PC-9 (cell line): ENCODE measurements around the gene DNAJC12. TPM values are rescaled to one million over a fixed set of nuclear protein-coding genes. Genes with fewer than 3 reads are reported as not detected.
"Not testable (repeated sequence)": the region's sequence is repeated elsewhere in the genome, so short reads cannot be mapped to it uniquely, and the experiment has no call there.

ENCODE experiments used
- BruUV-seq: library from RNA; stranded (reverse); fragments of 400-500 nt; replicated peaks from 2 replicates; lab custom pipeline; 2021; lab: Mats Ljungman, UMichigan
- CTCF ChIA-PET: fragments of 300-600 bp; sonication (Branson Sonifier 250); formaldehyde crosslinking; loops from one replicate; lab custom pipeline; 2022; ENCODE audit warnings: antibody characterized with exemption; lab: Charles Lee
- POLR2A ChIA-PET: fragments of 300-600 bp; sonication (Branson Sonifier 250); formaldehyde crosslinking; loops from one replicate; lab custom pipeline; 2022; ENCODE audit warnings: antibody characterized with exemption; ENCODE audit not compliant: unreplicated experiment; lab: Charles Lee
- DNase-seq, 2 experiments: peaks; one replicate each; pipeline versions ENCODE4 v3.0.0 to v3.0.0-alpha.2; 2015 to 2022; ENCODE audit warnings: mixed read lengths in 1 of 2
- H2AFZ ChIP-seq: fragments of 200-600 bp; sonication (generic); 2 replicates; pipeline ENCODE4 v1.8.1; 2017; ENCODE audit warnings: antibody characterized with exemption
- H3F3A ChIP-seq: fragments of 200-600 bp; sonication (generic); 2 replicates; pipeline ENCODE4 v1.8.1; 2017; ENCODE audit warnings: antibody characterized with exemption, mild to moderate bottlenecking, low read depth; ENCODE audit not compliant: insufficient read depth
- H3K27ac ChIP-seq: fragments of 200-600 bp; sonication (generic); 2 replicates; pipeline ENCODE4 v1.6.1; 2016; ENCODE audit warnings: mixed run types
- H3K27me3 ChIP-seq: fragments of 200-600 bp; sonication (generic); 2 replicates; pipeline ENCODE4 v1.6.1; 2016; ENCODE audit warnings: low read depth, mixed run types; ENCODE audit not compliant: insufficient read depth
- H3K36me3 ChIP-seq: fragments of 200-600 bp; sonication (generic); 2 replicates; pipeline ENCODE4 v1.6.1; 2016; ENCODE audit warnings: low read depth, mixed run types
- H3K4me1 ChIP-seq: fragments of 200-600 bp; sonication (generic); replicated peaks from 2 replicates; pipeline ENCODE4 v1.6.1; 2016; ENCODE audit warnings: mixed run types; ENCODE audit not compliant: insufficient read depth
- H3K4me2 ChIP-seq: fragments of 200-600 bp; sonication (generic); 2 replicates; pipeline ENCODE4 v1.6.1; 2017; ENCODE audit warnings: mixed run types
- H3K4me3 ChIP-seq: fragments of 200-600 bp; sonication (generic); 2 replicates; pipeline ENCODE4 v1.6.1; 2016; ENCODE audit warnings: mixed run types
- H3K79me2 ChIP-seq: fragments of 200-600 bp; sonication (generic); 2 replicates; pipeline ENCODE4 v1.6.1; 2017; ENCODE audit warnings: low read depth, mixed run types
- H3K9me2 ChIP-seq: fragments of 200-600 bp; sonication (generic); 2 replicates; pipeline ENCODE4 v1.8.1; 2017; ENCODE audit warnings: mild to moderate bottlenecking; ENCODE audit not compliant: insufficient read depth
- H3K9me3 ChIP-seq: fragments of 200-600 bp; sonication (generic); 2 replicates; pipeline ENCODE4 v1.8.1; 2016; ENCODE audit warnings: low read depth; ENCODE audit not compliant: insufficient read depth
- H4K20me1 ChIP-seq: fragments of 200-600 bp; sonication (generic); 2 replicates; pipeline ENCODE4 v1.8.1; 2017; ENCODE audit not compliant: insufficient read depth
- EZH2 ChIP-seq: fragments of 200-600 bp; sonication (generic); IDR thresholded peaks from 2 replicates; pipeline ENCODE4 v1.8.0; 2017; ENCODE audit warnings: antibody characterized with exemption, low read depth
- intact Hi-C: fragments of 100-400 bp; cut with micrococcal nuclease; formaldehyde crosslinking; loops from one replicate; pipeline ENCODE4 v1.10.0; 2022; ENCODE audit not compliant: unreplicated experiment
- total RNA-seq: library from RNA; stranded (reverse); gene quantifications from 2 replicates; pipeline ENCODE4 v1.2.3, GENCODE V29; 2021
- TF ChIP-seq, protein P1 (sequence below): fragments of 200-600 bp; sonication (generic); conservative IDR thresholded peaks from 2 replicates; pipeline ENCODE4 v1.6.1; 2017; ENCODE audit warnings: mixed run types, antibody characterized with exemption, mild to moderate bottlenecking, moderate library complexity

DNAJC12 gene
- total RNA-seq, 1 experiment from 2014 or later = 0.33 TPM

- CTCF ChIA-PET = no interaction called here
- Histone ChIP-seq H3K27ac (no peak overlapping the region), H2AFZ (no peak overlapping the region)
These were observed 1.5 kb downstream of the DNAJC12 start for GRCh38 chr10:67836488-67836887.

DNA sequence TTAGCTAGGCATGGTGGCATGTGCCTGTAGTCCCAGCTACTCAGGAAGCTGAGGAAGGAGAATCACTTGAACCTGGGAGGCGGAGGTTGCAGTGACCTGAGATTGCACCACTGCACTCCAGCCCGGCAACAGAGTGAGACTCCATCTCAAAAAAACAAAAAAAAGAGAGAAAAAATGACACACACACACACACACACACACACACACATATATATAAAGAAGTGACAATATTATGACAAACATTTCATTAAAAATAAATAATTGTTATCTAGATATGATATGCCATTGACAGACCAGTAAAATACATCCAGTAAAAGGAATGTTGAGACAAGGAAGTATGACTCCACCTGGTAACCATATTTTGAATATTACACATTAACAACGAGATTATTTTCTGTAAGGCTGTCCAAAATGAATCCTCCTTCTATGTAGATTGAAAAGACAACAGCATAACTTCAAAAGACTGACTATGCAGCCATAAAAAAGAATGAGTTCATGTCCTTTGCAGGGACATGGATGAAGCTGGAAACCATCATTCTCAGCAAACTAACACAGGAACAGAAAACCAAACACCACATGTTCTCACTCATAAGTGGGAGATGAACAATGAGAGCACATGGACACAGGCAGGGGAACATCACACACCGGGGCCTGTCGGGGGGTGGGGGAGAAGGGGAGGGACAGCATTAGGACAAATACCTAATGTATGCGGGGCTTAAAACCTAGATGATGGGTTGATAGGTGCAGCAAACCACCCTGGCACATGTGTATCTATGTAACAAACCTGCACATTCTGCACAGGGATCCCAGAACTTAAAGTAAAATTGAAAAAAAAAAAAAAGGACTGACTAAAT, 2.2 kb downstream of the DNAJC12 start:
- intact Hi-C loops = not testable (repeated sequence)

More at GRCh38 chr10:67836488-67836887, 1.5 kb downstream of the DNAJC12 start:
- TF ChIP-seq, protein P1, sequence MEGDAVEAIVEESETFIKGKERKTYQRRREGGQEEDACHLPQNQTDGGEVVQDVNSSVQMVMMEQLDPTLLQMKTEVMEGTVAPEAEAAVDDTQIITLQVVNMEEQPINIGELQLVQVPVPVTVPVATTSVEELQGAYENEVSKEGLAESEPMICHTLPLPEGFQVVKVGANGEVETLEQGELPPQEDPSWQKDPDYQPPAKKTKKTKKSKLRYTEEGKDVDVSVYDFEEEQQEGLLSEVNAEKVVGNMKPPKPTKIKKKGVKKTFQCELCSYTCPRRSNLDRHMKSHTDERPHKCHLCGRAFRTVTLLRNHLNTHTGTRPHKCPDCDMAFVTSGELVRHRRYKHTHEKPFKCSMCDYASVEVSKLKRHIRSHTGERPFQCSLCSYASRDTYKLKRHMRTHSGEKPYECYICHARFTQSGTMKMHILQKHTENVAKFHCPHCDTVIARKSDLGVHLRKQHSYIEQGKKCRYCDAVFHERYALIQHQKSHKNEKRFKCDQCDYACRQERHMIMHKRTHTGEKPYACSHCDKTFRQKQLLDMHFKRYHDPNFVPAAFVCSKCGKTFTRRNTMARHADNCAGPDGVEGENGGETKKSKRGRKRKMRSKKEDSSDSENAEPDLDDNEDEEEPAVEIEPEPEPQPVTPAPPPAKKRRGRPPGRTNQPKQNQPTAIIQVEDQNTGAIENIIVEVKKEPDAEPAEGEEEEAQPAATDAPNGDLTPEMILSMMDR = no peak
- TF ChIP-seq EZH2 = no peak
- Histone ChIP-seq H3F3A (no peaks in the 10 kb centered on the region), H3K4me1 (no peaks in the 10 kb centered on the region), H3K4me2 (no peak overlapping the region), H3K9me3 (no peaks in the 10 kb centered on the region), H3K9me2 (no peaks in the 10 kb centered on the region), H4K20me1 (no peaks in the 10 kb centered on the region), H3K4me3 (no peak overlapping the region), H3K27me3 (no peaks in the 10 kb centered on the region), H3K79me2 (no peaks in the 10 kb centered on the region), H3K36me3 (no peaks in the 10 kb centered on the region)
- POLR2A ChIA-PET = interaction anchor here (0.6 kb wide), 2 partner anchors 32 to 496 kb away, joined by 5 to 6 read pairs; partner anchors contain the start of gene HNRNPH3
- no TSS peak for BruUV-seq
- no peak for DNase-seq
- intact Hi-C loops = no loop called here

GRCh38 chr10:67834375-67834774, 3.6 kb downstream of the DNAJC12 start:
- Histone ChIP-seq H3K9me2 (no peaks in the 10 kb centered on the region), H3K27me3 (no peaks in the 10 kb centered on the region), H3K4me1 (no peaks in the 10 kb centered on the region), H3K79me2 (no peaks in the 10 kb centered on the region), H3F3A (no peaks in the 10 kb centered on the region), H3K9me3 (no peaks in the 10 kb centered on the region), H3K36me3 (no peaks in the 10 kb centered on the region), H4K20me1 (no peaks in the 10 kb centered on the region), H2AFZ (no peak overlapping the region), H3K4me2 (no peak overlapping the region), H3K27ac (no peak overlapping the region), H3K4me3 (no peak overlapping the region)
- CTCF ChIA-PET = no interaction called here
- DNase-seq = no peak
- POLR2A ChIA-PET = no interaction called here
- TF ChIP-seq, protein P1 = no peak
- TF ChIP-seq EZH2 = no peak
- intact Hi-C loops = no loop called here
- no TSS peak for BruUV-seq

More for the DNA sequence above, 2.2 kb downstream of the DNAJC12 start:
- H3K9me2 ChIP-seq, DNase-seq, CTCF ChIA-PET, BruUV-seq, H3K9me3 ChIP-seq, H4K20me1 ChIP-seq, H3F3A ChIP-seq, H3K27me3 ChIP-seq, POLR2A ChIA-PET, H3K4me1 ChIP-seq, H3K79me2 ChIP-seq, H2AFZ ChIP-seq, H3K4me2 ChIP-seq, H3K36me3 ChIP-seq, H3K27ac ChIP-seq, H3K4me3 ChIP-seq: not testable (repeated sequence)
